ENCODE data around the gene VILL. TPM values are rescaled to one million over a fixed set of nuclear protein-coding genes. Genes with fewer than 3 reads are reported as not detected.

Gene VILL
- total RNA-seq, 1 experiment from 2014 or later: 1.2 TPM

DNA sequence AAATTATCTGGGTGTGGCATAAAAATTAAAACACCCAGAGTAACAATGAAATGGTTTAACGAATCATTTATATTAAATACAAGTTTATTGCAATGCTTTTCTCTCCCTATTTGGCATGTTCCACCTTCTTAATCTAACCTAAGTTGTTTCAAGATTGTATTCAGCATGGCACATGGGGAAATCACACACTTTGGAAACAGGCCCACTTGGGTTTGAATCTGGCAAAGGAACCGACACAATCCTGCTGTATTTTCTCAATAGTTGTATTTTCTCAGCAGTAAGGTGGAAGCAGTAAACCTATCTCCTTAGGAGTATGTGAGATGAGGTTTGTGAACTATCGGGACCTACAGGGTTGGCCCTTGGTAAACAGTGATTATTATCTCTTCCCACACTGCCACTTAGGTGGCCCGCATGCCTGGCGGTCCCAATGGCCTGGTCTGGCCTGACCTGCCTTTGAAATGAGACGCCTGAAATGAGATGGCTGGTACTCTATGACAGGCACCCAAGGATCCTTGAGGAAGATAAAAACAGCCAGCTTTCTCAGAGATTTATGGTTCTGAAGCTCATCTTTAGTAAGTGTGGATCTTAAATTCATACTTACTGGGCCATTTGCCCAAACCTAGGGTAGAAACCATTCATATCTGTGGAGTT is 45.3 kb upstream of the VILL start:
- Histone ChIP-seq H3K4me1 (ENCODE audit: control insufficient read depth in 1 of 2, insufficient read depth in 2 of 2, low read length in 2 of 2) (peaks cover 56% of the 10 kb centered on the region in 2 experiments), H3K9me2 (ENCODE audit: insufficient read depth) (no peaks in the 10 kb centered on the region), H3K9ac (ENCODE audit: low read length) (peak overlapping the region; percentile 40), H2AFZ (ENCODE audit: low read depth, low read length, poor library complexity, severe bottlenecking) (no peak overlapping the region), H4K20me1 (ENCODE audit: insufficient read depth) (no peaks in the 10 kb centered on the region), H3K79me2 (ENCODE audit: insufficient read depth, low read length) (no peaks in the 10 kb centered on the region), H3K36me3 (ENCODE audit: control insufficient read depth in 1 of 2, insufficient read depth in 2 of 2, low read length in 2 of 2) (no peaks in the 10 kb centered on the region), H3K27ac (ENCODE audit: low read depth, low read length) (peak overlapping the region; percentile 71), H3K4me3 (replicated peaks in 1 of 2; ENCODE audit: low read depth in 1 of 2, low read length in 2 of 2) (peak overlapping the region in 1 of 2 experiments; percentile 28; a peak in 2 of 4 replicates), H3K4me2 (ENCODE audit: low read length) (peak overlapping the region; percentile 74), H3K27me3 (ENCODE audit: insufficient read depth, low read length) (no peaks in the 10 kb centered on the region), H3K9me3 (ENCODE audit: control insufficient read depth in 1 of 2, insufficient read depth in 1 of 2, low read depth in 1 of 2, low read length in 2 of 2) (no peaks in the 10 kb centered on the region)
- POLR2A ChIA-PET: no interaction called here
- ATAC-seq: peak; percentile 69
- no peak for DNase-seq (ENCODE audit: low read depth, low spot score)
- intact Hi-C loops (cut with micrococcal nuclease): no loop called here
- RAD21 ChIA-PET (ENCODE audit: low non-redundant PET in 1 of 2, low total read pairs in 2 of 2, uncharacterized antibody in 2 of 2, unreplicated experiment in 2 of 2): no interaction called here
- CTCF ChIA-PET: interaction anchor here (1.6 kb wide), 1 partner anchor 22 kb away, joined by 3 read pairs; no protein-coding TSS in a partner anchor
- TF ChIP-seq POLR2AphosphoS5 (IDR thresholded peaks at IDR 0.05; ENCODE audit: low read depth, low read length) (no peak), POLR2A (IDR thresholded peaks at IDR 0.05; ENCODE audit: borderline replicate concordance, extremely low read depth, insufficient read depth, insufficient read length) (no peak), FOSL1 (IDR thresholded peaks at IDR 0.05; ENCODE audit: low read depth) (no peak), SRF (IDR thresholded peaks at IDR 0.05; ENCODE audit: low read depth) (no peak), EZH2 (IDR thresholded peaks at IDR 0.05) (no peak), ZNF274 (IDR thresholded peaks at IDR 0.05; ENCODE audit: low read depth, low read length) (no peak), TCF7L2 (IDR thresholded peaks at IDR 0.05; ENCODE audit: borderline replicate concordance, extremely low read depth, insufficient read depth, insufficient read length) (no peak), JUND (IDR thresholded peaks at IDR 0.05) (no peak)
- TF ChIP-seq, protein P1, sequence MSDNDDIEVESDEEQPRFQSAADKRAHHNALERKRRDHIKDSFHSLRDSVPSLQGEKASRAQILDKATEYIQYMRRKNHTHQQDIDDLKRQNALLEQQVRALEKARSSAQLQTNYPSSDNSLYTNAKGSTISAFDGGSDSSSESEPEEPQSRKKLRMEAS (IDR thresholded peaks at IDR 0.05): no peak
- no TSS peak for BruUV-seq (replicated peaks)
